ENCODE data around the gene FOXN3.

FOXN3 gene

DNA sequence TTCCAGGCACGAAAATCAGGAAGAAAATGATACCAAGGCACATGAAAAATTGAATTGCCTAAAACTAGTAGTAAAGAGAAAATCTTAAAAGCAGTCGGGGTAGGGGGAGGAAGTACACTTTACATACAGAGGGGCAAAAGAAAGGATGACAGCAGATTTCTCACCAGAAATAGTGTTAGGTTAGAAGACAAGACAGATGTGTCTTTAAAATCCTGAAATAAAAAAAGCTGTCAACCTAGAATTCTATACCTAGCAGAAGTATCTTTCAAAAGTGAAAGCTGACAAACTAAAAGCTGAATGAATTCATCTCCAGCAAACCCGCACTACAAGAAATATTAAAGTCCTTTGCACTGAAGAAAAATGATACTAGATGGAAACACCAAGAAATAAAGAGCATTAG is 280.4 kb downstream of the FOXN3 start:
- ChIA-PET CTCF (no interaction called here), POLR2A (no interaction called here)
- DNase-seq (ENCODE audit: extremely low spot score) = no peak
- no peak for TF ChIP-seq CTCF (IDR thresholded peaks at IDR 0.05; ENCODE audit: control extremely low read depth, extremely low read depth, low read depth, missing control alignments)

- CTCF ChIA-PET = no interaction called here
- POLR2A ChIA-PET = no interaction called here
- TF ChIP-seq CTCF (IDR thresholded peaks at IDR 0.05; ENCODE audit: control extremely low read depth, extremely low read depth, low read depth, missing control alignments) = no peak
- DNase-seq (ENCODE audit: extremely low spot score) = no peak
Measured at GRCh38 chr14:89134640-89135039, 282.4 kb downstream of the FOXN3 start.

DNA sequence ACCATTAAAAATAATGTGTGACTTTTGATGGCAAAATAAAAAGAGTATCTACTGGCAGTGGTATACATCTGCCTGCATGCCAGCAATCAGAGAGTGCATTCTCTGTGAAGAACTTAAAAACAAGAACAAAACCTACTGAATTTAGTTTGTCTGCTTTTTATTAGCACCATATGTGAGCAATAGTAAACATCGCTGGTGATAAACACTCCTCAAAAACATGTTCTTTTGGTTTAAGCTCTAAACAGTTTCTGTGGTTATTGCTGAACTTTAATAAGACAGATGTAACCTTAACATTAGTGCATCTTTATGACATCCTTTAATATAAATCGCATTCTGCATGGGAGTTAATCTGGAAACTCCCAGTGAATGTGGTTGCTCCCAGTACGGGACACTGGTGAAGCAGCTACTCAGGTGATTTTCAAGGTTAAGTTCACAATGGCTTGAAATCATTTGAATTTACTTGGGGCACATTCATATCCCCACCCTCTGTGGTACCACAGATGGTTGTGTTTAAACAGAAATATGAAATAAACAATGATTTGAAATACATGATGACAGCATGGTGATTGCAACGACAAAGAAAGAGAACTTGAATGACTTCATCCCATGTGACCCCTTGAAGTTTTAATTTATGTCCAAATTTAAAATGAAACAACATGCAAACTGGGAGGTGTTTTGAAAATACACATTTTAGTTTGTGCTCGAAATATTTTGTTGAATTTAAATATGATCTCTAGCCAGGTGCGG is 285.9 kb downstream of the FOXN3 start:
- CTCF ChIA-PET = interaction anchor here (1.1 kb wide), 1 partner anchor 9 kb away, joined by 3 read pairs; no protein-coding TSS in a partner anchor

GRCh38 chr14:89129570-89129969 is 287.5 kb downstream of the FOXN3 start:
- POLR2A ChIA-PET = no interaction called here
- TF ChIP-seq CTCF (IDR thresholded peaks at IDR 0.05; ENCODE audit: control extremely low read depth, extremely low read depth, low read depth, missing control alignments) = no peak
- CTCF ChIA-PET = interaction anchor here (1.1 kb wide), 1 partner anchor 8 kb away, joined by 3 read pairs; no protein-coding TSS in a partner anchor
- DNase-seq (ENCODE audit: extremely low spot score) = no peak

More for the DNA sequence above, 285.9 kb downstream of the FOXN3 start:
- TF ChIP-seq CTCF (IDR thresholded peaks at IDR 0.05; ENCODE audit: control extremely low read depth, extremely low read depth, low read depth, missing control alignments) = no peak
- DNase-seq (ENCODE audit: extremely low spot score) = no peak
- POLR2A ChIA-PET = no interaction called here

- no peak for TF ChIP-seq CTCF (IDR thresholded peaks at IDR 0.05; ENCODE audit: control extremely low read depth, extremely low read depth, low read depth, missing control alignments)
- DNase-seq (ENCODE audit: extremely low spot score) = no peak
- ChIA-PET POLR2A (no interaction called here), CTCF (no interaction called here)
Measured at GRCh38 chr14:89128311-89129026, 288.6 kb downstream of the FOXN3 start.

GRCh38 chr14:89126461-89126860 is 290.6 kb downstream of the FOXN3 start:
- CTCF ChIA-PET = no interaction called here
- POLR2A ChIA-PET = no interaction called here
- DNase-seq (ENCODE audit: extremely low spot score) = no peak
- TF ChIP-seq CTCF (IDR thresholded peaks at IDR 0.05; ENCODE audit: control extremely low read depth, extremely low read depth, low read depth, missing control alignments) = no peak
